ENCODE results near the gene CLHC1.
"Not testable (repeated sequence)": the region's sequence is repeated elsewhere in the genome, so short reads cannot be mapped to it uniquely, and the experiment has no call there.

The CLHC1 gene

DNA sequence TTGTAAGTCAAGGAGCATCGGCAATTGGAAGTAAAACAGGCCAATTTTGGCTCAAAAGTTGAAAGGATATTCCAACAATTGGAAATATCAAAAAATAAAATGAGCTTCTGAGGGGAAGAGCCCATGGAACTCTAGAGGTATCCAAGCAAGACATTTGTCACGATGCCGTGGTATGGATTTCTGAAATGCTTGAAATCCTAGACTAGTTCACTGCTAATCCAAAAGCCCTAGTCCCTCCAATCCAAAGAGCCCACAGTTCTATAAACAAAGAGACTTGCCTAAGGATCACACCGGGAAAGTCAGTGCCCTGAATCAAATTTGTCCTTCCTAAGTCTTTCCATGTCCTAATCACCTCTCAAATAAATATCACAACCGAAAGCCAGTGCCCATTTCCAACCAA is 85.1 kb downstream of the CLHC1 start:
- Histone ChIP-seq H3K4me3 (ENCODE audit: low read length) (no peak overlapping the region), H3K27ac (ENCODE audit: low read length) (no peak overlapping the region), H3K4me1 (ENCODE audit: control insufficient read depth, low read depth, low read length) (no peaks in the 10 kb centered on the region), H3K9me3 (ENCODE audit: control insufficient read depth, low read depth, low read length) (no peaks in the 10 kb centered on the region), H3K9ac (ENCODE audit: low read length) (no peak overlapping the region), H3K27me3 (ENCODE audit: control insufficient read depth, insufficient read depth, low read length) (no peaks in the 10 kb centered on the region), H3K36me3 (ENCODE audit: control insufficient read depth, low read depth, low read length) (no peaks in the 10 kb centered on the region)

DNA sequence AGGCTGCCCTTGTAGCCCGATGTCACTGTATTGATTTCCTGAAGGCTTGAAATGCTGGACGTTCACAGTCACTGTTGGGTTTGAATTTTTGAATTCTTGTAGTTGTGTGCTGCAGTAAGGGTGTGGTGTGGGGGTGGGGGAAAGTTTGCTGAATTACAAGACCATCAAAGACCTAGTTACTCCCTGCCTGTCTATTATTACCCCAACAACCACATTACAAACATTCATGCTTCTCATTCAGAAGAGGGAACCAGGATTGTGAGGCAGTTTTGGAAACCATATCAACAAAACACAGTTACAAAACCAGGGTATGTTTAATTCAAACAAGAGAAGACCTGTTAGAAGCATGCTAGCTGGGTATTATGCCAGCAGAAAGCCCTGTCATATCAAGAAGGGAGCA is 85.8 kb downstream of the CLHC1 start:
- no peaks in the 10 kb centered on the region for H3K9me3 ChIP-seq (ENCODE audit: control insufficient read depth, low read depth, low read length)
- no peaks in the 10 kb centered on the region for H3K27me3 ChIP-seq (ENCODE audit: control insufficient read depth, insufficient read depth, low read length)
- H3K36me3 ChIP-seq (ENCODE audit: control insufficient read depth, low read depth, low read length), result no peaks in the 10 kb centered on the region
- no peaks in the 10 kb centered on the region for H3K4me1 ChIP-seq (ENCODE audit: control insufficient read depth, low read depth, low read length)
- no peak overlapping the region for H3K9ac ChIP-seq (ENCODE audit: low read length)
- H3K4me3 ChIP-seq (ENCODE audit: low read length), result no peak overlapping the region
- no peak overlapping the region for H3K27ac ChIP-seq (ENCODE audit: low read length)

DNA sequence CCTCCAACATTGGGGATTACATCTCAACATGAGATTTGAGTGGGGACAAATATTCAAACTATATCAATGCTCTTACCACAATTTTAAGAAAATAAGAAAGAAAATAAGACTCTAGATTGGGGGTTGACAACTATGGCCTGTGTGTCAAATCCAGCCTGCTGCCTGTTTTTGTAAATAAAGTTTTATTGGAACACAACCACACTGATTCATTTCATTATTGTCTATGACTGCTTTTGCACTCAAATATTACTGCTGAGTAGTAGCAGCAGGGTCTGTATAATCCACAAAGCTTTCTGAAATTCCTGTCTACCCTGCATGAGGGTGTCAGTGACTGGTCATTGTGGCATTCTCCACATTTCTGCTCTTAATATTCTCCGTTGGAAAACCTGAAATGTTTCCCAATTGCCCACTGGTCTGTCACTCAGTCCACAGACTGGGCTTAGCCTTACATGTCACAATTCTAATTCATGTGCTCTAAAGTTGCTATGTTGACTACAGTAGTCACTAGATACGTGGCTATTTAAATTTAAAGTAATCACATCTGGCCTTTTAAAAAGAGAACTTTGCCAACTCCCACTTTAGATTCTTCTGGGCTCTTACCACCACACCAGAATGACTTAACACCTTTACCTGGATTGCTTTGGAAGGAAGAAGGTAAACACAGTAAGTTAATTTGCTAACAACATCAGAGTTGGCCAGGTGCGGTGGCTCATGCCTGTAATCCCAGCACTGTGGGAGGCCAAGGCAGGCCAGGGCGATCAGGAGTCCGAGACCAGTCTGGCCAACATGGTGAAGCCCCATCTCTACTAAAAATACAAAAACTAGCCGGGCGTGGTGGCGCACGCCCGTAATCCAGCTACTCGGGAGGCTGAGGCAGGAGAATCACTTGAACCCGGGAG is 86.9 kb downstream of the CLHC1 start:
- Histone ChIP-seq H3K27me3 (ENCODE audit: control insufficient read depth, insufficient read depth, low read length) (no peaks in the 10 kb centered on the region), H3K9me3 (ENCODE audit: control insufficient read depth, low read depth, low read length) (no peaks in the 10 kb centered on the region), H3K4me1 (ENCODE audit: control insufficient read depth, low read depth, low read length) (no peaks in the 10 kb centered on the region), H3K9ac (ENCODE audit: low read length) (no peak overlapping the region), H3K27ac (ENCODE audit: low read length) (no peak overlapping the region), H3K36me3 (ENCODE audit: control insufficient read depth, low read depth, low read length) (no peaks in the 10 kb centered on the region), H3K4me3 (ENCODE audit: low read length) (no peak overlapping the region)

DNA sequence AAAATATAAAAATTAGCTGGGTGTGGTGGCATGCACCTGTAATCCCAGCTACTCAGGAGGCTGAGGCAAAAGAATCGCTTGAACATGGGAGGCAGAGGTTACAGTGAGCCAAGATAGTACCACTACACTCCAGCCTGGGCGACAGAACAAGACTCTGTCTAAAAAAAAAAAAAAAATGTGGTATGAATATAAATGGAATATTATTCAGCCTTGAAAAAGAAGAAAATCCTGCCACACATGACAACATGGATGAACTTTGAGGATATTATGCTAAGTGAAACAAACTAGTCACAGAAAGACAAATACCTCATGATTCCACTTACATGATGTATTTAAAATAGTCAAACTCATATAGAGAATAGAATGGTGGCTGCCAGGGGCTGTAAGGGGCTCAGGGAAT is 88.4 kb downstream of the CLHC1 start:
- not testable (repeated sequence) for H3K9me3 ChIP-seq (ENCODE audit: control insufficient read depth, low read depth, low read length); H3K36me3 ChIP-seq (ENCODE audit: control insufficient read depth, low read depth, low read length); H3K4me3 ChIP-seq (ENCODE audit: low read length); H3K27ac ChIP-seq (ENCODE audit: low read length); H3K9ac ChIP-seq (ENCODE audit: low read length); H3K27me3 ChIP-seq (ENCODE audit: control insufficient read depth, insufficient read depth, low read length); H3K4me1 ChIP-seq (ENCODE audit: control insufficient read depth, low read depth, low read length)

DNA sequence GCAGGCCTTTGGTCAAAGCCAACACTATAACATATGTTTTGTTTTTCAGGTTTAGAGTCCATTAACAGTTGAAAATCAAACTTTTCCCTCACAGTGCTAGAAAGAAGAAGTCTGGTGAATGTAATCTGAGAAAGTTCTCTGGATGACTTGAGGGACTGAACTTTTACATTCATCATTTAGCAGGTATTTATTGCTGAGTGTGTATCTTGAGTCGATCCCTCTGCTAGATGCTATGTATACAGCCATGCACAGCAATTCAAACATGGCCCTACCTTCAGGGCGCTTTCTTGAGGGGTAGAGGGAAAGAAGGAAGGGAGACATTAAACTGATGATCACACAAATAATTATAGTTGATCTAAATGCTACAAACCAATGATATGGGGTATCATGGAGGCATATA is 89.6 kb downstream of the CLHC1 start:
- Histone ChIP-seq H3K4me3 (ENCODE audit: low read length) (no peak overlapping the region), H3K27me3 (ENCODE audit: control insufficient read depth, insufficient read depth, low read length) (no peaks in the 10 kb centered on the region), H3K4me1 (ENCODE audit: control insufficient read depth, low read depth, low read length) (peaks cover 10% of the 10 kb centered on the region), H3K27ac (ENCODE audit: low read length) (no peak overlapping the region), H3K9me3 (ENCODE audit: control insufficient read depth, low read depth, low read length) (no peaks in the 10 kb centered on the region), H3K9ac (ENCODE audit: low read length) (no peak overlapping the region), H3K36me3 (ENCODE audit: control insufficient read depth, low read depth, low read length) (no peaks in the 10 kb centered on the region)

DNA sequence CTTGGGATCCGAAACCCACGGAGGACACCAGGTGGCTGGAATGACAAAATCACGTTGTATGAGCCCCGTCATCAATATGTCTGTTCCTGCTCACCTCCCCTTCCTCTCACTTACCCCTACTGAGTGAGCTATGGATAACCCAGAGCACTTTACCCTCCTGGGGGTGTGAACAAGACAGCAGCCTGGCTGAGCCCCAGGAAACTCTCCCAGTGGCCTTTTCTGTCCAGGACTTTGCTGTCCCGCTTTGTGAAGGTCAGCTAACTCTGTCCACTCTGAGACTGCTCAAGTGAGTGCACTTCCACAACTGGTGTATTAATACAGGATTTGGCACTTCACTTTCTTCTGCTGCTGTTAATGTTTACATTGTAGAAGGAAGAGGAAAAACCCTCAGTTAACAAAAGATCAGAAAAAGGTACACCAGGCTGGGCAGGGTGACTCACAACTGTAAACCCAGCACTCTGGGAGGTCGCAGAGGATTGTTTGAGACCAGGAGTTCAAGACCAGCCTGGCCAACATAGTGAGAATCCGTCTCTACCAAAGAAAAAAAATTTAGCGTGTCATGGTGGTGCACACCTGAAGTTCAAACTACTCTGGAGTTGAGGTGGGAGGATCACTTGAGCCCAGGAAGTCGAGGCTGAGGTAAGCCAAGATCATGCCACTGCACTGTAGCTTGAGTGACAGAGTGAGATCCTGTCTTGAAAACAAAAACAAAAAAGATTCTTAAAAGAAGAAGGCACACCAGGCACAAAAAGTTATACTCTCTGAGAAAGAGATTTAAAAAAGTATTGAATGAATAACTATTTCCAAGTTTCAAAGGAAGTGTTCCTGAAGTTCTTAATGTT is 90.3 kb downstream of the CLHC1 start:
- no peak overlapping the region for H3K9ac ChIP-seq (ENCODE audit: low read length)
- no peak overlapping the region for H3K4me3 ChIP-seq (ENCODE audit: low read length)
- H3K27ac ChIP-seq (ENCODE audit: low read length), result no peak overlapping the region
- no peaks in the 10 kb centered on the region for H3K36me3 ChIP-seq (ENCODE audit: control insufficient read depth, low read depth, low read length)
- no peaks in the 10 kb centered on the region for H3K9me3 ChIP-seq (ENCODE audit: control insufficient read depth, low read depth, low read length)
- peaks cover 15% of the 10 kb centered on the region for H3K4me1 ChIP-seq (ENCODE audit: control insufficient read depth, low read depth, low read length)
- no peaks in the 10 kb centered on the region for H3K27me3 ChIP-seq (ENCODE audit: control insufficient read depth, insufficient read depth, low read length)

DNA sequence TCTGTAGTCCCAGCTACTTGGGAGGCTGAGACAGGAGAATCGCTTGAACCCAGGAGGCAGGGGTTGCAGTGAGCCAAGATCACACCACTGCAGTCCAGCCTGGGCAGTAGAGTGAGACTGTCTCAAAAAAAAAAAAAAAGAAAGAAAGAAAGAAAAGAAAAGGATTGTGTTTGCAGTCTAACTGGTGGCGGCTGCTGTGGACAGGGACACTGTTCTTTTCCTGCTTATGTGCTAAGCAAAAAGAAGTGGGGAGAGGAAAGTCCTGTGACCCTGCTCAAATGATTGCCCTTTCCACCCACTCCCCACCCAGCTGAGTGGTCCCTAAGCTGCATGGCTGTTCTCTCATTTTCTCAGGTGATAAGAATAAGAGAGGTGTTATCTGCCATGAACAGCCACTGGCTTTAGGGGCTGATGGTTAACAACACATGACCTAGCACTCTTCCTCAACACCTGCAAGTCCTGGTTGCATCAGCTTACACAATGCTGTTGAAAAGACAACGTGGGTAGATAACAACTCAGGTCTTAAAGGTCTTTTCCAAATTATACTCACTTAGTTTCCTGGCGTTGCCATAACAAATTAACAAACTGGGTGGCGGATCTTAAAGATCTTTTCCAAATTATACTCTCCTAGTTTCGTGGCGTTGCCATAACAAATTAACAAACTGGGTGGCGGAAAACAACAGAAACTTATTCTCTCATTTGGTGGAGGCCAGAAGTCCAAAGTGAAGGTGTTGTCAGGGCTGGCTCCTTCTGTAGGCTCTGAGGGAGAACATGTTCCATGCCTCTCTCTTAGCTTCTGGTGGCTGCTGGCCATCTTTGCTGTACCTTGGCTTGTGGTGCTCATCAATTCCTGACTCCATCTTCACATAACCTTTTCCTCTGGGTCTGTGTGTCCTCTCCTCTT is 91.5 kb downstream of the CLHC1 start:
- Histone ChIP-seq H3K4me3 (ENCODE audit: low read length) (no peak overlapping the region), H3K9ac (ENCODE audit: low read length) (no peak overlapping the region), H3K9me3 (ENCODE audit: control insufficient read depth, low read depth, low read length) (no peaks in the 10 kb centered on the region), H3K36me3 (ENCODE audit: control insufficient read depth, low read depth, low read length) (no peaks in the 10 kb centered on the region), H3K27ac (ENCODE audit: low read length) (no peak overlapping the region), H3K27me3 (ENCODE audit: control insufficient read depth, insufficient read depth, low read length) (no peaks in the 10 kb centered on the region), H3K4me1 (ENCODE audit: control insufficient read depth, low read depth, low read length) (peaks cover 19% of the 10 kb centered on the region)

DNA sequence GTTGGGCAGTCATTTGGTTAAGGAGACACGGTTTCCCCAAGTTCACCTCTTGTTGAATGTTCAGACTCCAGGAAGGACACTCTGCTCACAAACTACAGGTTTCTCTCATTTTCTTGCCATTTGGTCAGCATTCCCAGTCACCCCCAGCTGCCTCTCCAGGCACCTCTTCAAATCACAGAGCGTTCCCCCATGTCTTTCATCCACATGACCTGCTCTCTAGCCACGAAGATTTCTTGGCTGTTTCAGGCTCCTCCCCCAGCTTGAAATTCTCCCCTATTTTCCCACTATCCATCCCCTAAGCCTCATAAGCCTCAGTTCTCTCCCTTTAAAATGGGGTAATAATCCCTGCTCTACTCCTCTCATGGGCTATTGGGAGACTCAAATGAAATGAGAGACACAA is 92.8 kb downstream of the CLHC1 start:
- H3K9ac ChIP-seq (ENCODE audit: low read length), result no peak overlapping the region
- no peaks in the 10 kb centered on the region for H3K27me3 ChIP-seq (ENCODE audit: control insufficient read depth, insufficient read depth, low read length)
- no peak overlapping the region for H3K27ac ChIP-seq (ENCODE audit: low read length)
- H3K36me3 ChIP-seq (ENCODE audit: control insufficient read depth, low read depth, low read length), result no peaks in the 10 kb centered on the region
- no peaks in the 10 kb centered on the region for H3K9me3 ChIP-seq (ENCODE audit: control insufficient read depth, low read depth, low read length)
- no peak overlapping the region for H3K4me3 ChIP-seq (ENCODE audit: low read length)
- peaks cover 24% of the 10 kb centered on the region for H3K4me1 ChIP-seq (ENCODE audit: control insufficient read depth, low read depth, low read length)

DNA sequence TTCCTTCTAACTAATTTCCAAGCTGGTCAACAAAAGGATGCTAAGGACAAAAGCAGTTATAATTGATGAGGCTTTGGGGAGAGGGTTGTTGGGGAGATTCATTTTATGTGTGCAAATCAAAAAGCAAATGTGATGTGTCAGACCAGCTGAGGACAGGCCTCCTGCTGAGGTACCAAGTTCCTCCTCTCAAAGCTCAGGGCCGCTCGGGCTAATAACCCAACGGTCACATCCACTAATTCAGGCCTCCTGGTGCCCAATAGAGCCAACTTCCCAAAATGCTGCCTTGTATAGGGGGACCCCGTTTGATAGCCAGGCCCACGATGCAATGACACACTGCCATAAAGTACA is 93.2 kb downstream of the CLHC1 start:
- Histone ChIP-seq H3K4me3 (ENCODE audit: low read length) (no peak overlapping the region), H3K9ac (ENCODE audit: low read length) (no peak overlapping the region), H3K27ac (ENCODE audit: low read length) (no peak overlapping the region), H3K9me3 (ENCODE audit: control insufficient read depth, low read depth, low read length) (no peaks in the 10 kb centered on the region), H3K27me3 (ENCODE audit: control insufficient read depth, insufficient read depth, low read length) (no peaks in the 10 kb centered on the region), H3K4me1 (ENCODE audit: control insufficient read depth, low read depth, low read length) (peaks cover 28% of the 10 kb centered on the region), H3K36me3 (ENCODE audit: control insufficient read depth, low read depth, low read length) (no peaks in the 10 kb centered on the region)

DNA sequence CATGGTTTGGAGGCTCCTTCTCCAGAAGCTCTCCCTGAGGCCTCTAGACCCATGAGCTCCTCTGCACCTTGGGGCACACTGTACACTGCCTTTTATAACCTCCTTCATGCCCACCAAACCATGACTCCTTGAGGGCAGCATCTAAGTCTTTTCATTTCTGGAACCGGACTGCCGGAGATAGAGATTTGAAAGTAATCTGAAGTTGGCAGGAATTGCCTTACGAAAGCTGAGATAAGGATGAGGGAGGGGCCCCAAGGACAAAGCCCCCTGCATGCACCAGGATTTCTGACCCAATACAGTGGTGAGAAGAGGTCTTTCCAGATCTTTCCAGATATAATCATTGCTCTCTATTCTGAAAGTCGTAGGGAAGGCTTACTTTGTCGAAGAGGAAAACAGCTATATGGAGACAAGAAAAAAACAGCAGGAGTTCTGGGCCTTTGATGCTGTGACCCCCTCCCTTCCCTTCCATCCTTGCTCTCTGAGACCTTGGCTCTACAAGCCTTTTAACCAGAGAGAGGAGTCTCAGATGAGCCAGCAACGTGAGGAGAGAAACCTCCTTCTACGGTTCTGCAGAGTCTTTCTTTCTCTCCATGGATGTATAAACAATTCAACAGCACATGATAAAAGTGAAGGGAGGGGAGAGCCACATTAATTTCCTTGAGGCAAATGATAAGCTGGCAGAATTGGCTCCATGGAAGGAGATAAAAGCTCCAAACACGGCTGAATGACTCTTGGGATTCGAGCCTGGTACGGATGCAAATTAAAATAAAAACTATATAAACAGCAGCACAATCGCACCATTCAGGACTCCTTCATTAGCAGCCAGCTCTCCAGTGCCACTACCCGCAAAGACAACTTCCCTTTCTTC is 93.8 kb downstream of the CLHC1 start:
- H3K27me3 ChIP-seq (ENCODE audit: control insufficient read depth, insufficient read depth, low read length), result no peaks in the 10 kb centered on the region
- no peak overlapping the region for H3K9ac ChIP-seq (ENCODE audit: low read length)
- H3K27ac ChIP-seq (ENCODE audit: low read length), result no peak overlapping the region
- no peak overlapping the region for H3K4me3 ChIP-seq (ENCODE audit: low read length)
- no peaks in the 10 kb centered on the region for H3K9me3 ChIP-seq (ENCODE audit: control insufficient read depth, low read depth, low read length)
- no peaks in the 10 kb centered on the region for H3K36me3 ChIP-seq (ENCODE audit: control insufficient read depth, low read depth, low read length)
- H3K4me1 ChIP-seq (ENCODE audit: control insufficient read depth, low read depth, low read length), result peaks cover 32% of the 10 kb centered on the region
